Tibial artery (tissue), 4 donors: ENCODE data around the gene TP63.

ENCODE experiments used
- DNase-seq, 2 donors: peaks; one replicate each; pipeline ENCODE4 v3.0.0-alpha.2; 2019
- H3K27ac ChIP-seq, 2 donors: fragments of 200-600 bp; sonication (generic) in 1 of 2; 1 replicate in 1 of 2; 2 replicates in 1 of 2; pipeline ENCODE4 v1.5.1; 2018 to 2019; ENCODE audit warnings: mild to moderate bottlenecking in 1 of 2
- H3K27me3 ChIP-seq, 2 donors: fragments of 200-600 bp; sonication (generic) in 1 of 2; one replicate each; pipeline versions ENCODE4 v1.5.1 to v1.6.0; 2016 to 2019
- H3K36me3 ChIP-seq, 3 donors: fragments of 200-600 bp; sonication (generic) in 2 of 3; one replicate each; pipeline ENCODE4 v1.5.1; 2016 to 2019; ENCODE audit warnings: mild to moderate bottlenecking in 2 of 3
- H3K4me1 ChIP-seq, 4 donors: fragments of 200-600 bp; sonication (generic) in 2 of 4; 1 replicate in 3 of 4; 2 replicates in 1 of 4; pipeline ENCODE4 v1.5.1; 2016 to 2019
- H3K4me3 ChIP-seq, 2 donors: fragments of 200-600 bp; sonication (generic) in 1 of 2; 1 replicate in 1 of 2; 2 replicates in 1 of 2; pipeline ENCODE4 v1.5.1; 2018 to 2019; ENCODE audit warnings: mild to moderate bottlenecking in 2 of 2
- H3K9me3 ChIP-seq, 3 donors: fragments of 200-600 bp; sonication (generic) in 1 of 3; one replicate each; pipeline ENCODE4 v1.5.1; 2016 to 2019
- intact Hi-C: fragments of 100-400 bp; cut with DNase I; formaldehyde crosslinking; loops from one replicate; pipeline ENCODE4 v1.15.0; 2023; ENCODE audit warnings: low total_unique reads
- TF ChIP-seq, protein P1 (sequence below), 2 experiments: fragments of 200-600 bp in 1 of 2; fragments of 450-650 bp in 1 of 2; IDR thresholded peaks; one replicate each; pipeline ENCODE4 v1.5.1; 2017 to 2019; ENCODE audit warnings: antibody characterized with exemption in 2 of 2, mild to moderate bottlenecking in 1 of 2, moderate library complexity in 1 of 2

TP63 gene

DNA sequence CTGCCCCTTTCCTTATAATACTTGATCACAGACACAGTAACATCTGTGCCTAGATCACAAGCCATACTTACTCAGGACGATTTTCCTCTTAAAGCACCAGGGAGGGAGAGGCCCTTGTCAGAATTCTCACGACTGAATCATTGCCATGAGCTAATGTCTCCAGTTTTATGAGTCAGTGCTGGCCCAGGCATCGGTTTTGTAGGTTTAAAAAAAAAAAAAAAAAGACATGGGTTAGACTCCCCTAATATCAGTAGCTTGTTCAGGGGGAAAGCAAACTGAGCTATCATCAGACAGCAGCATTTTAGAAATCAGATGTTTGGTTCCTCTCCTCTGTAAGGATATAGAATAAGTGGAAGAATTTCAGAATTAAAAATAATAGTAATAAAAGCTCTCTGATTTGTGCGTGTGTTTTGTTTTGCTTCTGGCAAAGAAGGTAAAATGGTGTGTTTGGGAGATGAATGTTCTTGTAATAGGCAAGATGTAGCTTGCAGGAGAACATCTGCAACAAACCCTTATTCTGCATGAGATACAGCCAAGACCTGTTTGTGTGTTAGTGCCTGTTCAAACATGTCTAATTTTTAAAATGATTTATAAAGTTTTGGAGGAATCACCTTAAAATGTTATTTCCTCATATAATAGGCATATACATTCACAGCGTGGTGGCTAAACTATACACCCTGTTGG, 193.6 kb downstream of the TP63 start:
- Histone ChIP-seq H3K36me3 (no peaks in the 10 kb centered on the region), H3K4me1 (no peaks in the 10 kb centered on the region), H3K27me3 (no peaks in the 10 kb centered on the region), H3K9me3 (no peaks in the 10 kb centered on the region), H3K27ac (no peak overlapping the region), H3K4me3 (no peak overlapping the region)
- intact Hi-C loops: no loop called here
- TF ChIP-seq, protein P1, sequence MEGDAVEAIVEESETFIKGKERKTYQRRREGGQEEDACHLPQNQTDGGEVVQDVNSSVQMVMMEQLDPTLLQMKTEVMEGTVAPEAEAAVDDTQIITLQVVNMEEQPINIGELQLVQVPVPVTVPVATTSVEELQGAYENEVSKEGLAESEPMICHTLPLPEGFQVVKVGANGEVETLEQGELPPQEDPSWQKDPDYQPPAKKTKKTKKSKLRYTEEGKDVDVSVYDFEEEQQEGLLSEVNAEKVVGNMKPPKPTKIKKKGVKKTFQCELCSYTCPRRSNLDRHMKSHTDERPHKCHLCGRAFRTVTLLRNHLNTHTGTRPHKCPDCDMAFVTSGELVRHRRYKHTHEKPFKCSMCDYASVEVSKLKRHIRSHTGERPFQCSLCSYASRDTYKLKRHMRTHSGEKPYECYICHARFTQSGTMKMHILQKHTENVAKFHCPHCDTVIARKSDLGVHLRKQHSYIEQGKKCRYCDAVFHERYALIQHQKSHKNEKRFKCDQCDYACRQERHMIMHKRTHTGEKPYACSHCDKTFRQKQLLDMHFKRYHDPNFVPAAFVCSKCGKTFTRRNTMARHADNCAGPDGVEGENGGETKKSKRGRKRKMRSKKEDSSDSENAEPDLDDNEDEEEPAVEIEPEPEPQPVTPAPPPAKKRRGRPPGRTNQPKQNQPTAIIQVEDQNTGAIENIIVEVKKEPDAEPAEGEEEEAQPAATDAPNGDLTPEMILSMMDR (IDR thresholded peaks at IDR 0.05): no peak
- no peak for DNase-seq

- Histone ChIP-seq H3K4me3 (no peak overlapping the region), H3K36me3 (no peaks in the 10 kb centered on the region), H3K4me1 (no peaks in the 10 kb centered on the region), H3K27me3 (no peaks in the 10 kb centered on the region), H3K9me3 (no peaks in the 10 kb centered on the region), H3K27ac (no peak overlapping the region)
- intact Hi-C loops: no loop called here
- TF ChIP-seq, protein P1 (IDR thresholded peaks at IDR 0.05): no peak
- no peak for DNase-seq
Observed at GRCh38 chr3:189826566-189826965, 195.4 kb downstream of the TP63 start.

DNA sequence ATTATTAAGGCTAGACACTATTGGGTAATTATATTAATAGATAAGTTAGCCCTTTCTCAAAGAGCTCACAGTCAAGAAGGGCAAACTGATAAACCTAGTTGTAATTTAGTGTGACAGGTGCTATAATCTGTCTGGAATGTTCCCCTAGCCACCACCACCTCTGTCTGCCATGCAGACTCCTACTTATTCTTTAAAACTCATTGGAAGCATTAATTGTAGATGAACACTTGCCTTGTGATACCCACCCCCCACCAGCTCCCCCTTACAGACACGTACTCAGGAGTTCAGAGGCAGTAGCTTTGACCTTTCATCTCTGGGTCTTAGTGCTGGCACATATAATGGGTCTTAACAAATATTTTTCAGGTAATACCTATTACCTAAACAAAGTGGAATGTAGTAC, 195.9 kb downstream of the TP63 start:
- Histone ChIP-seq H3K4me1 (no peaks in the 10 kb centered on the region), H3K27ac (no peak overlapping the region), H3K9me3 (no peaks in the 10 kb centered on the region), H3K4me3 (no peak overlapping the region), H3K27me3 (no peaks in the 10 kb centered on the region), H3K36me3 (no peaks in the 10 kb centered on the region)
- TF ChIP-seq, protein P1 (IDR thresholded peaks at IDR 0.05): no peak
- DNase-seq: no peak
- intact Hi-C loops: no loop called here

- Histone ChIP-seq H3K9me3 (no peaks in the 10 kb centered on the region), H3K27me3 (no peaks in the 10 kb centered on the region), H3K36me3 (no peaks in the 10 kb centered on the region), H3K4me1 (no peaks in the 10 kb centered on the region), H3K4me3 (no peak overlapping the region), H3K27ac (no peak overlapping the region)
- TF ChIP-seq, protein P1 (IDR thresholded peaks at IDR 0.05): no peak
- intact Hi-C loops: no loop called here
- DNase-seq: no peak
Observed at GRCh38 chr3:189830401-189830800, 199.2 kb downstream of the TP63 start.

DNA sequence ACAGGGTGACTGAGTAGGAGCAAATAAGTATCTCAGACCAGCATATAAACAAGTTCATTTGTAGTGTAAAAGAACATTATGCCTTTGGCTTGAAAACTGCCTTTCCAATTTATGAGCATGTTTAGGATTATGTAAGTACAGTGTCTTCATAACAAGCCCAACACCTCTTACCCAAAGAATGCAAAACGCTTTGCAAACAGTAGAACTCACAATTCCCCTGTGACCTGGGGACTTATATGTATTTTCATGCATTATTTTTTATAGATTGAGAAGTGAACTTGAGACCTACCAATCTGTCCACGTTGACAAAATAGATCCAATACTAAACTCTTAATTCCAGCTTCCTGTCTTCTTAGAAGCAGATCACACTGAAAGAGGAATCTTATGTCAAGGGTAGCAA, 202.1 kb downstream of the TP63 start:
- H3K27me3 ChIP-seq: no peaks in the 10 kb centered on the region
- TF ChIP-seq, protein P1 (IDR thresholded peaks at IDR 0.05): no peak
- no peaks in the 10 kb centered on the region for H3K4me1 ChIP-seq
- H3K27ac ChIP-seq: no peak overlapping the region
- H3K4me3 ChIP-seq: no peak overlapping the region
- no peaks in the 10 kb centered on the region for H3K9me3 ChIP-seq
- H3K36me3 ChIP-seq: no peaks in the 10 kb centered on the region
- intact Hi-C loops: no loop called here
- no peak for DNase-seq

DNA sequence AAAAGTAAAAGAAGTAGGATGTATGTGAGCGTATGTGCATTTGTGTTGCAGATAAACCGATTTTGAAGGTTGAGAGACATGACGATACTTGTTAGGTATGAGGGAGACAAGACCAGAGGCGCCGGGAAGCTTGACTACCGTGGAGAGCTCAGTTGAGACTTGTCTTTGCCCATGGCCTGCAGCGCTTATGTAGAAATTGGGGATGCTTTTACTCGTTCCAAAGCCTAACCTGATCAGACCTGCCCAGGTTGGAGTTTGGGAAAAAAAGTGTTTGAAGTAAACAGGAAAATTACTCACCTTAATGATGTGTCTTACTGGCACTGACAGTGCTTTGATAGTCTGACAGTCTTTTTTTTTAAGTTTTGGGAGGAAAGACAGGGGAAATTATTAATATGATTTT, 202.8 kb downstream of the TP63 start:
- Histone ChIP-seq H3K27me3 (no peaks in the 10 kb centered on the region), H3K4me3 (no peak overlapping the region), H3K36me3 (no peaks in the 10 kb centered on the region), H3K27ac (no peak overlapping the region), H3K9me3 (no peaks in the 10 kb centered on the region), H3K4me1 (no peaks in the 10 kb centered on the region)
- TF ChIP-seq, protein P1 (IDR thresholded peaks at IDR 0.05): no peak
- intact Hi-C loops: no loop called here
- DNase-seq: no peak
